GM12878 (cell line): ENCODE data around the gene CDC45. TPM values are rescaled to one million over a fixed set of nuclear protein-coding genes. Genes with fewer than 3 reads are reported as not detected.

Experiments
- ATAC-seq: fragments of 200-7000 bp; cut with Tn5 transposase; 3 replicates; pipeline ENCODE4 v1.9.1; 2020; ENCODE audit warnings: mild to moderate bottlenecking, moderate library complexity
- BruUV-seq: library from RNA; stranded (reverse); fragments of 400-500 nt; replicated peaks from 2 replicates; lab custom pipeline; 2021; lab: Mats Ljungman, UMichigan
- CTCF ChIA-PET: fragments of 300-600 bp; sonication (Branson Sonifier 250); formaldehyde crosslinking; extraction: SDS; loops from one replicate; lab custom pipeline; 2021; ENCODE audit warnings: inconsistent platforms; lab: Yijun Ruan, JAX
- POLR2A ChIA-PET: fragments of 350-600 bp; formaldehyde crosslinking; extraction: SDS; loops from one replicate; lab custom pipeline; 2021; ENCODE audit warnings: inconsistent platforms; lab: Charles Lee
- RAD21 ChIA-PET: fragments of 300-600 bp; sonication (Branson Sonifier 250); formaldehyde crosslinking; loops from one replicate; lab custom pipeline; 2023; ENCODE audit warnings: antibody characterized with exemption; ENCODE audit not compliant: unreplicated experiment; lab: Charles Lee
- SMC1A ChIA-PET: fragments of 300-600 bp; sonication (Branson Sonifier 250); formaldehyde crosslinking; loops from one replicate; lab custom pipeline; 2023; ENCODE audit not compliant: unreplicated experiment, uncharacterized antibody; lab: Charles Lee
- DNase-seq: peaks from one replicate; pipeline ENCODE4 v3.0.0-alpha.2; 2011; ENCODE audit warnings: low read depth, low spot score
- FAIRE-seq: peaks from 3 replicates; lab custom pipeline; 2011; peaks lifted over from hg19 to GRCh38; lab: Jason Lieb, UNC
- H2AFZ ChIP-seq: 2 replicates; pipeline ENCODE4 v1.6.0; 2011; ENCODE audit warnings: low read depth, low read length, control low read depth; ENCODE audit not compliant: control insufficient read depth
- H3K27ac ChIP-seq: 2 replicates; pipeline ENCODE4 v1.5.1; 2011; ENCODE audit warnings: control low read depth; ENCODE audit not compliant: control insufficient read depth, insufficient read depth
- H3K27me3 ChIP-seq, 2 experiments: replicated peaks in 1 of 2; 2 replicates each; pipeline versions ENCODE4 v1.6.0 to v1.6.1; 2011; ENCODE audit warnings: low read length in 1 of 2; ENCODE audit not compliant: control insufficient read depth in 2 of 2, insufficient read depth in 2 of 2
- H3K36me3 ChIP-seq, 2 experiments: 2 replicates each; pipeline ENCODE4 v1.5.1; 2011; ENCODE audit warnings: low read length in 1 of 2; ENCODE audit not compliant: control insufficient read depth in 2 of 2, insufficient read depth in 2 of 2
- H3K4me1 ChIP-seq: 2 replicates; pipeline ENCODE4 v1.6.1; 2011; ENCODE audit warnings: mild to moderate bottlenecking, low read length, moderate library complexity, mixed read lengths; ENCODE audit not compliant: control insufficient read depth, insufficient read depth
- H3K4me2 ChIP-seq: 2 replicates; pipeline ENCODE4 v1.6.0; 2011; ENCODE audit warnings: control low read depth; ENCODE audit not compliant: control insufficient read depth, insufficient read depth
- H3K4me3 ChIP-seq: fragments of 200-600 bp; sonication (generic); 2 replicates; pipeline ENCODE4 v1.5.1; 2016
- H3K79me2 ChIP-seq: 2 replicates; pipeline ENCODE4 v1.6.0; 2011; ENCODE audit warnings: low read length; ENCODE audit not compliant: control insufficient read depth, insufficient read depth
- H3K9ac ChIP-seq: 2 replicates; pipeline ENCODE4 v1.8.0; 2011; ENCODE audit warnings: low read length, control low read depth, mixed read lengths; ENCODE audit not compliant: control insufficient read depth, insufficient read depth
- H3K9me3 ChIP-seq: replicated peaks from 3 replicates; pipeline ENCODE4 v1.5.1; 2011; ENCODE audit warnings: mild to moderate bottlenecking, low read length; ENCODE audit not compliant: control insufficient read depth, insufficient read depth
- H4K20me1 ChIP-seq: 2 replicates; pipeline ENCODE4 v1.6.0; 2011; ENCODE audit not compliant: control insufficient read depth, insufficient read depth
- ATF3 ChIP-seq: IDR thresholded peaks from 2 replicates; pipeline ENCODE4 v1.6.1; 2011; ENCODE audit warnings: low read depth, mild to moderate bottlenecking, low read length, moderate library complexity, borderline replicate concordance; ENCODE audit errors: extremely low read depth
- BACH1 ChIP-seq: fragments of 450-650 bp; IDR thresholded peaks from 2 replicates; pipeline ENCODE4 v1.6.1; 2017; ENCODE audit warnings: mild to moderate bottlenecking, borderline replicate concordance
- BCL3 ChIP-seq: IDR thresholded peaks from 2 replicates; pipeline ENCODE4 v1.6.1; 2011; ENCODE audit warnings: borderline replicate concordance, low read depth, mild to moderate bottlenecking, moderate library complexity, low read length; ENCODE audit not compliant: insufficient read depth, poor library complexity, severe bottlenecking
- CHD2 ChIP-seq: IDR thresholded peaks from 2 replicates; pipeline ENCODE4 v1.6.1; 2011; ENCODE audit warnings: low read depth, low read length, improper control_type of control experiment, borderline replicate concordance
- E2F8 ChIP-seq: fragments of 450-650 bp; IDR thresholded peaks from 2 replicates; pipeline ENCODE4 v1.6.1; 2018; ENCODE audit warnings: mild to moderate bottlenecking, low read depth, moderate library complexity; ENCODE audit not compliant: partially characterized antibody
- HSF1 ChIP-seq: fragments of 150-350 bp; IDR thresholded peaks from 2 replicates; pipeline ENCODE4 v1.6.1; 2014; ENCODE audit warnings: mild to moderate bottlenecking, low read depth, low read length
- LARP7 ChIP-seq: fragments of 450-650 bp; IDR thresholded peaks from 2 replicates; pipeline ENCODE4 v1.6.1; 2017; ENCODE audit warnings: mild to moderate bottlenecking
- PAX5 ChIP-seq: IDR thresholded peaks from 2 replicates; pipeline ENCODE4 v1.6.1; 2011; ENCODE audit warnings: low read depth, low read length, borderline replicate concordance
- POLR2A ChIP-seq: IDR thresholded peaks from 2 replicates; pipeline ENCODE4 v1.6.1; 2011; ENCODE audit warnings: low read depth, mild to moderate bottlenecking, low read length
- RUNX3 ChIP-seq: IDR thresholded peaks from 2 replicates; pipeline ENCODE4 v1.6.1; 2012; ENCODE audit warnings: low read length, inconsistent platforms
- USF1 ChIP-seq: IDR thresholded peaks from 2 replicates; pipeline ENCODE4 v1.6.1; 2011; ENCODE audit warnings: borderline replicate concordance, low read depth, mild to moderate bottlenecking, moderate library complexity, mixed read lengths, low read length; ENCODE audit not compliant: insufficient read depth; ENCODE audit errors: extremely low read length
- ZNF384 ChIP-seq: IDR thresholded peaks from 2 replicates; pipeline ENCODE4 v1.6.1; 2012; ENCODE audit warnings: low read depth, mild to moderate bottlenecking, low read length, improper control_type of control experiment, borderline replicate concordance
- ZNF687 ChIP-seq: fragments of 450-650 bp; IDR thresholded peaks from 2 replicates; pipeline ENCODE4 v1.6.1; 2017; ENCODE audit warnings: mild to moderate bottlenecking, moderate library complexity
- in situ Hi-C: fragments of 300-500 bp; cut with MboI; formaldehyde crosslinking; loops from 9 replicates; pipeline ENCODE4 v1.14.3; 2018; ENCODE audit warnings: mixed read lengths
- intact Hi-C: fragments of 100-400 bp; cut with micrococcal nuclease; formaldehyde crosslinking; loops from one replicate; pipeline ENCODE4 v1.14.2; 2022; ENCODE audit not compliant: unreplicated experiment
- polyA plus RNA-seq, 11 experiments: library from polyadenylated mRNA; depleted of rRNA in 4 of 11; unstranded in 6 of 11; stranded (reverse) in 5 of 11; fragments of >200 nt; fragmentation: Nextera tagmentation in 4 of 11; fragmentation: Illumina TruSeq in 1 of 11; extraction: Ambion mirVana in 4 of 11; extraction: Trizol in 1 of 11; gene quantifications; 1 replicate in 1 of 11; 2 replicates in 10 of 11; pipeline versions ENCODE4 v1.2.1 to v1.2.3, GENCODE V29; 2011 to 2016; ENCODE audit warnings: inconsistent platforms in 2 of 11, missing spikeins in 2 of 11, low read depth in 1 of 11
- total RNA-seq, 4 experiments: library from RNA; depleted of rRNA in 3 of 4; stranded (reverse); fragments of >200 nt in 3 of 4; fragmentation: Illumina TruSeq in 1 of 4; extraction: Trizol in 1 of 4; gene quantifications; 2 replicates each; pipeline versions ENCODE4 v1.2.1 to v1.2.3, GENCODE V29; 2013 to 2021

CDC45 gene
- total and polyA plus RNA-seq, 10 of the 15 experiments (the other 5 are each of a cell fraction or from before 2014, with no cell fraction given): 40.8 to 88.5 (median 54.2) TPM

- no peak for DNase-seq
- Histone ChIP-seq H3K4me3 (no peak overlapping the region), H4K20me1 (no peaks in the 10 kb centered on the region), H3K4me1 (no peaks in the 10 kb centered on the region), H3K79me2 (no peaks in the 10 kb centered on the region), H3K9ac (no peak overlapping the region), H3K27ac (no peak overlapping the region), H3K36me3 (no peaks in the 10 kb centered on the region), H3K4me2 (no peak overlapping the region), H3K27me3 (no peaks in the 10 kb centered on the region; a peak in 2 of 4 replicates), H2AFZ (no peak overlapping the region), H3K9me3 (no peaks in the 10 kb centered on the region)
- FAIRE-seq: no peak
- ChIA-PET CTCF (no interaction called here), SMC1A (interaction anchor here (0.7 kb wide), 1 partner anchor 11 kb away, joined by 3 read pairs; no protein-coding TSS in a partner anchor), POLR2A (no interaction called here), RAD21 (interaction anchor here (1.0 kb wide), 1 partner anchor 19 kb away, joined by 3 read pairs; no protein-coding TSS in a partner anchor)
- in situ Hi-C loops: no loop called here
- intact Hi-C loops: no loop called here
- ATAC-seq: no peak
- no TSS peak for BruUV-seq
- TF ChIP-seq CHD2 (no peak), USF1 (no peak), ZNF687 (no peak), POLR2A (no peak), RUNX3 (no peak), BACH1 (no peak), BCL3 (no peak), ZNF384 (no peak), LARP7 (no peak), HSF1 (no peak), PAX5 (no peak), E2F8 (no peak), ATF3 (no peak)
Measured at GRCh38 chr22:19540394-19540793, 60.7 kb downstream of the CDC45 start.
